ENCODE results near the gene KLK12. TPM values are rescaled to one million over a fixed set of nuclear protein-coding genes. Genes with fewer than 3 reads are reported as not detected.

Gene KLK12, protein sequence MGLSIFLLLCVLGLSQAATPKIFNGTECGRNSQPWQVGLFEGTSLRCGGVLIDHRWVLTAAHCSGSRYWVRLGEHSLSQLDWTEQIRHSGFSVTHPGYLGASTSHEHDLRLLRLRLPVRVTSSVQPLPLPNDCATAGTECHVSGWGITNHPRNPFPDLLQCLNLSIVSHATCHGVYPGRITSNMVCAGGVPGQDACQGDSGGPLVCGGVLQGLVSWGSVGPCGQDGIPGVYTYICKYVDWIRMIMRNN
- 1 to 10 TPM in 1 of 4 donors, under 1 TPM in 2, not detected in 1; 0.40 to 1.2 (median 0.54) TPM for total RNA-seq

DNA sequence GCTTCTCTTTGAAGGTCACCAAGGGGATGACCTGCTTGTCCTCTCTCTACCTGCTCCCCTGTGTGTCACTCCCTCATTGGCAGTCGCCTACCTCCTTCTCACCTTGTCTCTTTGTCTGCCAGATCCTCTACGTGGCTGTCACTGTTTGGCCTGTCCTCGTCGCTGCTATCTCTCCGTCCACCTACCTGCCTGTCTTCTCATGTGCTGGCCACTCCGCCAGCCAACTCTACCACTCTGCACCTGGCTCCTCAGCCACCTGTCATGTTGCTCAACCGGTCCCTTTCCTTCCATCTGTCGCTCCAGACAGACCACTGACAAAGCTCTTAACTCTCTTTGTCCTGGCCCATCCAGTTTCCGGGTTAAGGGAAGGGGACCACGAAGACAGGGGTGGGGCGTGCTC, at the start of gene KLK12:
KLK12 (minus strand) TSS at position 299 of the 400 bp plus-strand sequence. CDS start 381 bp downstream, outside the sequence.
- Histone ChIP-seq H3K4me3 (no peak within 1 kb of the TSS), H3K36me3 (no peaks in the 10 kb centered on the region), H3K9me3 (no peaks in the 10 kb centered on the region), H3K27me3 (peaks cover 64% of the 10 kb centered on the region), H3K4me1 (no peaks in the 10 kb centered on the region), H3K27ac (no peak within 1 kb of the TSS)
- no peak for ATAC-seq
- WGBS, 2 donors (ENCODE audit: low coverage in 1 of 2), result 44 to 48% methylated on average over 8 to 11 of the region's 11 CpGs
- TF ChIP-seq EP300 (IDR thresholded peaks at IDR 0.05) (no peak), POLR2A (IDR thresholded peaks at IDR 0.05) (no peak), POLR2AphosphoS5 (IDR thresholded peaks at IDR 0.05) (no peak)
- TF ChIP-seq, protein P1, sequence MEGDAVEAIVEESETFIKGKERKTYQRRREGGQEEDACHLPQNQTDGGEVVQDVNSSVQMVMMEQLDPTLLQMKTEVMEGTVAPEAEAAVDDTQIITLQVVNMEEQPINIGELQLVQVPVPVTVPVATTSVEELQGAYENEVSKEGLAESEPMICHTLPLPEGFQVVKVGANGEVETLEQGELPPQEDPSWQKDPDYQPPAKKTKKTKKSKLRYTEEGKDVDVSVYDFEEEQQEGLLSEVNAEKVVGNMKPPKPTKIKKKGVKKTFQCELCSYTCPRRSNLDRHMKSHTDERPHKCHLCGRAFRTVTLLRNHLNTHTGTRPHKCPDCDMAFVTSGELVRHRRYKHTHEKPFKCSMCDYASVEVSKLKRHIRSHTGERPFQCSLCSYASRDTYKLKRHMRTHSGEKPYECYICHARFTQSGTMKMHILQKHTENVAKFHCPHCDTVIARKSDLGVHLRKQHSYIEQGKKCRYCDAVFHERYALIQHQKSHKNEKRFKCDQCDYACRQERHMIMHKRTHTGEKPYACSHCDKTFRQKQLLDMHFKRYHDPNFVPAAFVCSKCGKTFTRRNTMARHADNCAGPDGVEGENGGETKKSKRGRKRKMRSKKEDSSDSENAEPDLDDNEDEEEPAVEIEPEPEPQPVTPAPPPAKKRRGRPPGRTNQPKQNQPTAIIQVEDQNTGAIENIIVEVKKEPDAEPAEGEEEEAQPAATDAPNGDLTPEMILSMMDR (IDR thresholded peaks at IDR 0.05), result no peak

GRCh38 chr19:51084505-51084904, 49.7 kb upstream of the KLK12 start:
- Histone ChIP-seq H3K36me3 (no peaks in the 10 kb centered on the region), H3K27me3 (peaks cover 35% of the 10 kb centered on the region), H3K9me3 (no peaks in the 10 kb centered on the region), H3K4me1 (no peaks in the 10 kb centered on the region), H3K4me3 (no peak overlapping the region), H3K27ac (no peak overlapping the region)
- TF ChIP-seq POLR2A (IDR thresholded peaks at IDR 0.05), result no peak
- TF ChIP-seq EP300 (IDR thresholded peaks at IDR 0.05), result no peak
- TF ChIP-seq POLR2AphosphoS5 (IDR thresholded peaks at IDR 0.05), result no peak
- TF ChIP-seq, protein P1 (IDR thresholded peaks at IDR 0.05), result no peak
- ATAC-seq, result no peak
- 67 to 87% methylated on average over 4 to 5 of the region's 7 CpGs for WGBS, 2 donors (ENCODE audit: low coverage in 1 of 2)

DNA sequence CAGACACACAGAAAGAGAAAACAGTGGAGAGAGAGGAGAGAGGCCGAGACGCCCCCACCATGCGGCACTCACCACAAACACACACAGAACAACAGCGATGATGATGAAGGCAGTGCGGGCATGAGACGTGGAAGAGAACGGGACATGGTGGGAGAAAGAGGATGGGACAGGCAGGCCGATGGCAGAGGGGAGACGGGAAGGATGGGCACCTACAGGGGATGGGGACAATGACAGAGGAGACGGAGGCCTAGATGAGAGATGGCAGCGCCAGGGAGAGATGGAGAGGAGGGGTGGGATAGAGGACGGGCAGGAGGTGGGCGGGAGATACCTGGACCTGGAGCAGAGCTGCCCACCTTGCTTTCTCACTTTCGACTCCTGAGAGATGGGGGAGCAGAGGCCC, 49.0 kb upstream of the KLK12 start:
- H3K27me3 ChIP-seq, result peaks cover 42% of the 10 kb centered on the region
- H3K4me1 ChIP-seq, result no peaks in the 10 kb centered on the region
- H3K27ac ChIP-seq, result no peak overlapping the region
- no peak for TF ChIP-seq EP300 (IDR thresholded peaks at IDR 0.05)
- no peaks in the 10 kb centered on the region for H3K36me3 ChIP-seq
- no peak overlapping the region for H3K4me3 ChIP-seq
- WGBS, 2 donors (ENCODE audit: low coverage in 1 of 2), result 66 to 83% methylated on average over 11 to 13 of the region's 14 CpGs
- H3K9me3 ChIP-seq, result no peaks in the 10 kb centered on the region
- ATAC-seq, result no peak

DNA sequence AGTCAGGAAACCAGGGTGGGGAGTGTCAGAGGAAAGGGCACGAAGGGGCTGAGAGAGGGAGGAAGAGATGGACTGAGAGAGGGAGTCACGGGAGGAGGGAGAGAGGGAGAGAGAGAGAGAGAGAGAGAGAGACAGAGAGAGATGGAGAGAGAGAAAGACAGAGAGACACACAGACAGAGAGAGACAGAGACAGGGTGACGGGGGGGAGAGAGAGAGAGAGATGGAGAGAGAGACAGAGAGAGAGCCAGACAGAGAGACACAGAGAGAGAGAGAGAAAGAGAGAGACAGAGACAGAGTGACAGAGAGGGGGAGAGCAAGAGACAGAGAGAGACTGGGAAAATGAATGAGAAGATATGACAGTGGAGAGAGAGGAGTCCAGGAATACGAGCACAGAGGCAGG, 48.4 kb upstream of the KLK12 start:
- H3K27ac ChIP-seq, result no peak overlapping the region
- 29 to 32% methylated on average over 4 of the region's 4 CpGs for WGBS, 2 donors (ENCODE audit: low coverage in 1 of 2)
- H3K4me3 ChIP-seq, result no peak overlapping the region
- no peaks in the 10 kb centered on the region for H3K4me1 ChIP-seq
- TF ChIP-seq POLR2A (IDR thresholded peaks at IDR 0.05) (no peak), EP300 (IDR thresholded peaks at IDR 0.05) (no peak), POLR2AphosphoS5 (IDR thresholded peaks at IDR 0.05) (no peak)
- TF ChIP-seq, protein P1 (IDR thresholded peaks at IDR 0.05), result no peak
- ATAC-seq, result no peak
- H3K9me3 ChIP-seq, result no peaks in the 10 kb centered on the region
- no peaks in the 10 kb centered on the region for H3K36me3 ChIP-seq
- H3K27me3 ChIP-seq, result peaks cover 47% of the 10 kb centered on the region

DNA sequence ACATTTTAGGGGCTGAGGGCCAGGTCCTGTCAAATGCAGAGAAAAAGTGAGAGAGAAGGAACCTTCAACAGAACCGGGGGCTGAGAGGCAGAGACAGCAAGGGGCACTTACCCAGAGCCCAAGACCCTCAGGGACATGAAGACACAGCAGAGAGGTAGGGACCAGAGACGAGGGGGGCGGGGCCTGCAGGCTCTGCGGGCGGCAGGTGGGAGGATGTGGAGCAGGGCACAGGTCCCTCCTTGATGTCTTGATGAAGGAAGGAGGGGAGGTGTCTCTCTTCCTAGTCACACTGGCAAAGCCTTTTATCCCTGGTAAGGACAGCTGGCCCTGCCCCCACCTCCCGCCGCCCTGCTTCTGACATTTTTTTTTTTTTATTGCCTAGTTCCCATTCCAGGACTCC, 47.8 kb upstream of the KLK12 start, which contains the start of gene KLK14:
KLK14 (minus strand) TSS at position 277 of the 400 bp plus-strand sequence; CDS start at position 4, 273 bp downstream.
- Histone ChIP-seq H3K4me1 (no peaks in the 10 kb centered on the region), H3K27ac (no peak within 1 kb of the TSS), H3K36me3 (no peaks in the 10 kb centered on the region), H3K9me3 (no peaks in the 10 kb centered on the region), H3K27me3 (peaks cover 47% of the 10 kb centered on the region), H3K4me3 (no peak within 1 kb of the TSS)
- 0 to 25% methylated on average over 1 to 5 of the region's 7 CpGs for WGBS, 2 donors (ENCODE audit: low coverage in 1 of 2)
- no peak for ATAC-seq
- TF ChIP-seq EP300 (IDR thresholded peaks at IDR 0.05) (no peak), POLR2A (IDR thresholded peaks at IDR 0.05) (no peak), POLR2AphosphoS5 (IDR thresholded peaks at IDR 0.05) (no peak)
- TF ChIP-seq, protein P1 (IDR thresholded peaks at IDR 0.05), result no peak

Measured in gastroesophageal sphincter (tissue), 4 donors.